HG03064 (cell line): ENCODE measurements around the gene NPTXR.
"Not testable (repeated sequence)": the region's sequence is repeated elsewhere in the genome, so short reads cannot be mapped to it uniquely, and the experiment has no call there.

Experiments used
- ATAC-seq: cut with Tn5 transposase; IDR thresholded peaks from one replicate; pipeline ENCODE4 v1.9.1; 2021; ENCODE audit warnings: low read depth; ENCODE audit not compliant: unreplicated experiment

NPTXR gene

GRCh38 chr22:38832005-38832978 lies 11.5 kb downstream of the NPTXR start:
- no peak for ATAC-seq

- ATAC-seq = no peak
These were observed 12.5 kb downstream of the NPTXR start for GRCh38 chr22:38831166-38831945.

- ATAC-seq = no peak
These were observed 13.1 kb downstream of the NPTXR start for GRCh38 chr22:38830845-38831108.

- ATAC-seq = no peak
These were observed 13.6 kb downstream of the NPTXR start for GRCh38 chr22:38830026-38830844.

- ATAC-seq = no peak
These were observed 14.3 kb downstream of the NPTXR start for GRCh38 chr22:38829485-38829884.

GRCh38 chr22:38828616-38829205 lies 15.1 kb downstream of the NPTXR start:
- no peak for ATAC-seq

- ATAC-seq = no peak
These were observed 15.6 kb downstream of the NPTXR start for GRCh38 chr22:38828191-38828590.

- ATAC-seq = no peak
These were observed 16.3 kb downstream of the NPTXR start for GRCh38 chr22:38827510-38827909.

GRCh38 chr22:38826801-38827200 lies 17.0 kb downstream of the NPTXR start:
- no peak for ATAC-seq

- ATAC-seq = no peak
These were observed 17.4 kb downstream of the NPTXR start for GRCh38 chr22:38826386-38826785.

GRCh38 chr22:38824585-38824984 lies 19.2 kb downstream of the NPTXR start:
- no peak for ATAC-seq

GRCh38 chr22:38823637-38824036 lies 20.2 kb downstream of the NPTXR start:
- ATAC-seq = no peak

GRCh38 chr22:38823076-38823475 lies 20.8 kb downstream of the NPTXR start:
- no peak for ATAC-seq

- ATAC-seq = no peak
These were observed 23.8 kb downstream of the NPTXR start for GRCh38 chr22:38820020-38820419.

- no peak for ATAC-seq
These were observed 24.4 kb downstream of the NPTXR start for GRCh38 chr22:38819387-38819940.

GRCh38 chr22:38817196-38817595 lies 26.6 kb downstream of the NPTXR start:
- ATAC-seq = no peak

GRCh38 chr22:38815842-38816241 lies 28.0 kb downstream of the NPTXR start:
- ATAC-seq = no peak

GRCh38 chr22:38811241-38811640 lies 32.6 kb downstream of the NPTXR start:
- no peak for ATAC-seq

- ATAC-seq = not testable (repeated sequence)
These were observed 38.7 kb downstream of the NPTXR start for GRCh38 chr22:38805041-38805593.

GRCh38 chr22:38802671-38803121 lies 41.1 kb downstream of the NPTXR start:
- no peak for ATAC-seq
